GM12892 (cell line): ENCODE results near the gene KIF2A.
A peak's percentile ranks its signal among the peaks of the same experiment; 100 is the strongest.

ENCODE experiments used
- DNase-seq: peaks from one replicate; pipeline ENCODE4 v3.0.0; 2011; ENCODE audit not compliant: insufficient read length
- FAIRE-seq: peaks from 2 replicates; lab custom pipeline; 2011; peaks lifted over from hg19 to GRCh38; lab: Jason Lieb, UNC
- POLR2A ChIP-seq: IDR thresholded peaks from 2 replicates; pipeline ENCODE4 v1.6.1; 2011; ENCODE audit warnings: low read depth, low read length, control low read depth
- POLR2AphosphoS5 ChIP-seq: IDR thresholded peaks from 2 replicates; pipeline ENCODE4 v1.6.1; 2011; ENCODE audit warnings: low read depth, low read length, control low read depth
- TAF1 ChIP-seq: IDR thresholded peaks from 2 replicates; pipeline ENCODE4 v1.6.1; 2011; ENCODE audit warnings: low read depth, mild to moderate bottlenecking, control low read depth, low read length, borderline replicate concordance

KIF2A gene

DNA sequence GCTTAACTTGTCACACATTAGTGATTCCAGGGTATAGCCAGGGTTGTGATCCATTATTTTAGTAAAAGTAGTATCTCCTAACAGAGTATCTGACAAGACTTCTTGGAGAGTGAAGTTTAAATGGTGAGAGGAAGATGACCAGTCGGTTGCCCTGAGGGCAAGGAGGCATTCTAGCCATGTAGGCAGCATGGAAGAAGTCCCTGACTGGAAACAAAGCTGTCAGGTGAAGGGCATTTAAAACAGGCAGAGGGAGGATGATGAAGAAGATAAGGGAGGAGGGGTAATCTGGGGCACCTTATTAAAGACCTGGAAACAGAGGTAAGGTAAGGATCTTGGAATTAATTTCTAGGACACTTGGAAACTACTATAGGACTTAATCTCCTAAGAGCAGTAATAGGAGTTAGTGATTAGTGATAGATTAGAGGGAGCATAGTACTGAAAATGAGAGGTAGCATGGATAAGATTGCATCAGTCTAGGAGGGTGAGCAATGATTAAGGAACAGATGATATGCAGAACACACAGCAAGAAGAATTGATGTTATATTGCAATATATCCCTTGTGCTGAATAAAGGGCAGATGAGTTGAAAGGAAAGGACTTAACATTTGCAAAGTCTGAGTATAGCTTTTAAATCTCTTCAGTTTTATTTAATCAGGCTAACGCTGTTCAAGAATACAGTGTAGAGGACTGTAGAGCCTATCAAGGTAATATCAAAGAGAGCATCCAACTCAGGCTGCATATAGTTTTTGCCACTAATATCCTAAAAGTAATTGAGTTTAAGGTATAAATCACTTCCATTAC, 9.6 kb downstream of the KIF2A start:
- no peak for TF ChIP-seq POLR2A
- no peak for TF ChIP-seq POLR2AphosphoS5
- TF ChIP-seq TAF1: no peak
- FAIRE-seq: peak; percentile 33
- DNase-seq: no peak

DNA sequence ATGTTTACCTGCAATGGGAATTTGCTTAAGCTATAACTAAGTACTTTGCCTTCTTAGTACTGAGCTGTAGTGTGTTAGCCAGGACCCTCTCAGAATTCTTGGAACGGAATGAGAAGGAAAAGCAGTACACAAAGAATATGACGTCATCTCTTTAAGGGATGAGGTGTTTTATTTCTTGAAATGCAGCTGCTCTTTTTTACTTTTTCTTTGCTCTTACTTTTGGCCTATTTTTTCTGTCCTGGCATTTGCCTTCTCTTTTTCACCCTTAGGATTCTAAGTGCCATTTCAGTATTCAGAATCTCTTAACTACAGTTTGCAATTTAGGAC, 10.1 kb downstream of the KIF2A start:
- TF ChIP-seq POLR2A: no peak
- no peak for TF ChIP-seq TAF1
- no peak for TF ChIP-seq POLR2AphosphoS5
- no peak for FAIRE-seq
- DNase-seq: no peak

DNA sequence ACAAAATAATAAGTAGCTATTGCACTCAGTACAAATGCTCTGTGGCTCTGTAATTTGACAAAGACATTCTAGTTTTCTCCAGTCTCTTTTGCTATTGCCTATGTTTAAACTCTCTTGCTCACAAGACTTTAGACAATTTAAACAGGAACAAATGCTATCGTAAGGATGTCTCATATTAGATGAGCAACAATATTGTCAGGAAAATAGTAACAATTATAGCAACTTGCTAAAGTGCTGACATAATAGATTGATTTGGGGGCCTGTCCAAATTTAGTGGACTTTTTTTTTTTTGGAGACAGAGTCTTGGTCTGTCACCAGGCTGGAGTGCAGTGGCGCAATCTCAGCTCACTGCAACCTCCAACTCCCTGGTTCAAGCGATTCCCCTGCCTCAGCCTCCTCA, 11.8 kb downstream of the KIF2A start:
- DNase-seq (no peak), FAIRE-seq (peak; percentile 21)
- TF ChIP-seq POLR2AphosphoS5 (no peak), POLR2A (no peak)

DNA sequence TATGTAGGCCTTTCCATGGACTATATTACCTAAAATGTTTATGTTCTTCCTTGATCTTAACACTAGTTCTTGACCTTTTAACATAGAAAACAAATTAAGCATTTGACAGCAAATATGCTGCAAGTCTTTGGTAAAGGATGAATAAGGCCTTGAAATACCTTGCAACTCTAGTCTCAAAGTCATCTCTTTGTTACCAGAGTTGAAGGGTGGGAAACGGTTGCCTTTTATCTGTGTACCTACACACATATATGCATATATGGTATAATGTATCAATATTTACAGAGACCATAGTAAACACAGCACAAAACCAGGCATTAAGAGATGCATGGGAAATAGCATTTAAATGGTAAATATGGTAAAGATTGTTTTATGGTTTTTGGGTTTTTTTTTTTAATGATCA, 16.5 kb downstream of the KIF2A start:
- no peak for TF ChIP-seq POLR2AphosphoS5
- no peak for DNase-seq
- no peak for FAIRE-seq

DNA sequence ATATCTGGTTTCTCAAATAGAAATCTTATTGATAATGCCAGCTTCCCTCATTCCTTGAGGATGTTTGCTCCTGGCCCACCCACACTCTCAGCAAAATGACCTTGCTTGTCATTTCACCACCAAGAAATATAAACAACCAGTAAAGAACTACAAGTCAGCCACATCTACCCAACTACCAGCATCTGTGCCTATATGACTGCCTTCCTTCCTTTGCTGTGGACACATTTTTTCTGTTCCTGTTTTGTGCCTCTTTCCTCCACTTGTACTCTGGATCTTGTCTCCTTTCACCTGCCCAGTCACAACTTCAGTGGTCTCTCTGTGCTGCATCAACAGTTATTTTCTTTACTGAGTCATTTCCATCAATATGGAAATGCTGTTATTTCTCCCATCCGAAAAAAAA, 20.3 kb downstream of the KIF2A start:
- TF ChIP-seq POLR2AphosphoS5 (0 out of 2 replicates have a peak, but pooled peaks have one; percentile 26), TAF1 (no peak)
- FAIRE-seq: no peak
- DNase-seq: no peak

DNA sequence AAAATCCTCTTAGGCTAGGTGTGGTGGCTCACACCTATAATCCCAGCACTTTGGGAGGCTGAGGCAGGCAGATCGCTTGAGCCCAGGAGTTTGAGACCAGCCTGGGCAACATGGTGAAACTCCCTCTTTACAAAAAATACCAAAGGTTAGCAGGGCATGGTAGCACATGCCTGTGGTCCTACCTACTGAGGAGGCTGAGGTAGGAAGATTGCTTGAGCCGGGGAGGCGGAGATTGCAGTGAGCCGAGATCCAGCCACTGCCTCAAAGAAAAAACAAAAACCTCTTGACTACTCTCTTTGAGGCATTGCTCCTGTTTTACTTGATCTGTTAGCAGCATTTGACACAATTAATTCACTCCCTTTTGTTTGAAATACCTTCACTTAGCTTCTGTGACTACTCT, 20.7 kb downstream of the KIF2A start:
- no peak for DNase-seq
- TF ChIP-seq POLR2A: no peak
- TF ChIP-seq POLR2AphosphoS5: no peak
- TF ChIP-seq TAF1: no peak
- FAIRE-seq: no peak

DNA sequence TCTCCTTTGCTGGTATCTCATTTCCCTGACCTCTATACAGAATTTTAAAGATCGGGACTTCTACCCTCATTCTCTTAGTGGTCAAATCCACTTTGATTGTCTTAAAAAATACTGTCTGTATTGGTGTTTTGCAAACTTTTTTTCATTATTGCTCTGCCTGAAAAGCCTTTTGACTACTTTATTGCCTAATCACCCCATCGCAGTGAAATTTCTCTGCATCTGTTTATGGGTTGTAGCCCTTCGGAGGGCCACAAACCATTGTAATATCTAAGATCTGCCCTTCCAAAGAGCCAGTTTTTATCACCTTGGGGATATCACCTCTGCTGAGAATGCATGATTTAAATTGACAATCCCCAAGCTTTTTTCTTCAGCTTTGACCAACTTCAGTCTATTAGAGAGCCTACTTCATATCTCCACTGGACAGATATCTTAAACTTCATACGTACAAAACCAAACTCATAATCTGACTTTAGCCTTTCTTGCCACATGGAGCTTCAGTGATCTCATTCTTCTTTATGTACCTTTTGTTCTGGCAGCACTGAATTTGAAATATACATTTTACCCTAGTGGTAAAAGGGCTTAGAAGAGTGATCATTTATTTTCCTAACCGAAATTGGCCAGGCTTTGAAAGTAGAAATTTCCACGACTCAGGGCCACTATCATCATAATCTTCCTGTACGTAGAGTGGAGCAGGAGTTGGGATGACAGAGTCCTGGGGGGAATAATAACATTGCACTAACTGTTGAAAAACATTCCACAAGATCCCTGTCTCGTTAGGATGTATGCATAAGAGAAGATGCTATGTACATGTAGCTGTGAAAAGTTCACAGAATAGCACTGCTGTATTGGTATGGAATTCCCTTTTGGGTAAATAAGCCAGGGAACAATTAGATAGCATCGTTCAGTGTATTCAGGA, 21.4 kb downstream of the KIF2A start:
- TF ChIP-seq TAF1: no peak
- TF ChIP-seq POLR2AphosphoS5: no peak
- TF ChIP-seq POLR2A: no peak
- DNase-seq: no peak
- no peak for FAIRE-seq

DNA sequence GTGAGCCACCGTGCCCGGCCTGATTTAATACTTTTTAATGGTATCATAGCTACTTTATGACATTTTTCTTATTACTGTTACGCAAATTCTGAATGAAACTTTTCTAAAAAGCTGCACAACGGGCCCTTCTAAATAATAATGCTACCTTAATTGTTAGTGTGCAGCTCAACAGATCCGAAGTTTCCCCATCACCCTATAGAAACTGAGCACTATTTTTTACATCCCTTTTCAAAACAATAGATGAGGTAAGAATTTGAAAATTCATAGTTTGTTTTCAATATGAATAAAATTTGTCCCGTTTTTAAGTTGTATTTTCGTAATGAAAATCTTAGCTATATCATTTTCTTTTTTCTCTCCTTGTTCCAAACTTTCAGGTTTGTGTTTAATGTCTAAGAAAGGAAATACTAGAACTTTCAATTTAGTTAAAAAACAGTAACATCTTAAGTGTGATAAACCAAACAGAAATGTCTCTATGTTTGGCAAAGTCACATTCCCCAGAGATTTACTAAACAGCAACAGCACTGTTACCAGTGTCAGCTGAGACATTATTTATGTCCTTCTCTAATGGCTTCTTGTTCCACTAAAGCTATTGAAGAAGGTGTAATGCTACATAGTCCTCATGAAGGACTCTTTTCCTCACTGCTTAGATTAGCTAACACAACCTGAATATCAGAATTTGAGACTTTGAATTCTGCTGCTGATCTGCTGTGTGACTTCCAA, 22.9 kb downstream of the KIF2A start:
- FAIRE-seq: peak; percentile 24
- no peak for TF ChIP-seq POLR2A
- no peak for TF ChIP-seq TAF1
- TF ChIP-seq POLR2AphosphoS5: no peak

DNA sequence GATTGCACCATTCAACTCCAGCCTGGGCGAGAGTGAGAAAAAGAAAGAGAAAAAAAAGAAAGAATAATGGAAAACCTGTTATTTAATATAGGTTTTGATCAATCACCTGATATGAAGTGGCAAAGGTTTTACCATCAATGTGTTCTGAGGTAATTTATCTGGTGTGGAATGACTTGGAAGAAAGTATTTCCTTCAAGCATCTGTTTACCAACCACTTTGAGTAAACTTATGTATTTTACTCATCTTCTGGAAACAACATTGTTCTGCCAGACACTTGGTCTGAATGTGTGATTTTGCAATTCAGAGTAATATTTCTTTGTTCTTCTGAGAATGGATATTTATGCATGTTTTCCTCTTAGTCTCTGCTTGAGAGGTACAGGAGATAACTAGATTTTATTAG, 24.3 kb downstream of the KIF2A start:
- TF ChIP-seq TAF1 (no peak), POLR2A (no peak), POLR2AphosphoS5 (no peak)
- DNase-seq (no peak), FAIRE-seq (peak; percentile 67)

More for the DNA sequence above, 22.9 kb downstream of the KIF2A start:
- no peak for DNase-seq

DNA sequence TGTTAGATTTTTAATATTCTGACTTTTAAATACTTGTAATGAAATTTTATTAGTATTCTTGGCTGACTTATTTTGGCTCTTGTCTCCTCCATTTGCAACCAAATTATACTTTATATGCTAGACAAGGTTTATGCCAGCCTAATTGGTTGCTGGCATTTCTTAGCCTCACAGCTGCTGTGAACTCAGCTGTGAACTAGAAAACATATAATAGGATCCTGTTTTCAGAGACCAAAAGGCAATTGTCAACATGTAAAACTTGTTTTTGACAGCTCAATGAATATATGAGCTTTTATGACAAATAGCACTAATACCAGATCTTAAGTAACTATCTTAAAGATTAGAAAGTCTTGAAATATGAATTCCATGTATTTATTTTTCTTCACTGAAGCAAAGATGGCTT, 25.9 kb downstream of the KIF2A start:
- DNase-seq: no peak
- TF ChIP-seq TAF1 (no peak), POLR2AphosphoS5 (no peak), POLR2A (no peak)
- no peak for FAIRE-seq

DNA sequence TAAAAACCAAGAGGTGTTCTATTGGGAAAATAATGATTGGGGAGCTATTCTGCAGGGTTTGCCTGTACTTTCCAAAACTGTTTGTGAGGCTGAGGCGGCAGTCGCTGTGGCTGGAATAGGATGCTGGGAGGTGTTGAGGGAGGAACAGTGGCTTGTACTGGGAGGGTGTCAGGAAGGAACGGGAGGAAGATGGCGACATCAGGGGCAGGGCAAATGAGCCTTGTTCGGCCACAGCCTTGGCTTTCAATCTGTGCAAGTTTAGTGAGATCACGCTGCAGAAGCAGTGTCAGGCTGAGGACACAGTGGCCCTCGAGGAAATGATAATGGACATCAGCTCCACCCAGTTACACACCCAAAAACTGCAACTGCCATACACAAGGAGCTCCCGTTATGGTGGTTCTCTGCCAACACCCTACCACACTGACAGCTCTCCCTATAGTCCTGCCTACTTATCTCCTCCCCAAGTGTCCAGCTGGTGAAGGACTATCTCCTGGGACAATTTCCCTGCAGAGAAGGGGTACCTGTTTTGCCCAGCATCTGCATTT, 27.3 kb downstream of the KIF2A start:
- no peak for DNase-seq

More for the DNA sequence above, 27.3 kb downstream of the KIF2A start:
- FAIRE-seq: no peak
- TF ChIP-seq POLR2A (no peak), POLR2AphosphoS5 (no peak), TAF1 (no peak)
